G401 (cell line): ENCODE results near the gene H2BW2. TPM values are rescaled to one million over a fixed set of nuclear protein-coding genes. Genes with fewer than 3 reads are reported as not detected.

ENCODE experiments used
- total RNA-seq: library from RNA; depleted of rRNA; stranded (reverse); fragments of >200 nt; shearing (Covaris generic); gene quantifications from 2 replicates; pipeline ENCODE4 v1.2.3, GENCODE V29; 2014; rRNA removed

The H2BW2 gene
- total RNA-seq, 1 experiment from 2014 or later = not detected

Other genes starting within 250 kb of the H2BW2 start
- gene RAB9B, start 207.7 kb upstream of the H2BW2 start, total RNA-seq = not detected in 2 replicates
- not detected in 2 replicates for gene TMSB15B, start 77.3 kb upstream of the H2BW2 start, total RNA-seq
- not detected in 2 replicates for gene H2BW1, start 26.2 kb upstream of the H2BW2 start, total RNA-seq
- gene TMSB15C, start 36.3 kb downstream of the H2BW2 start, total RNA-seq = not detected in 2 replicates
- 0.20 TPM in 1 of 2 replicates, not detected in the other for gene ZCCHC18, start 72.6 kb downstream of the H2BW2 start, total RNA-seq
- gene SLC25A53, start 117.1 kb downstream of the H2BW2 start, total RNA-seq = 0.68 TPM in 1 of 2 replicates, not detected in the other
- gene FAM199X, start 126.5 kb downstream of the H2BW2 start, total RNA-seq = 17.8 and 25.0 TPM in 2 replicates
- gene ESX1, start 215.0 kb downstream of the H2BW2 start, total RNA-seq = not detected in 2 replicates